PFSK-1 (cell line): ENCODE results near the gene ANKHD1. TPM values are rescaled to one million over a fixed set of nuclear protein-coding genes. Genes with fewer than 3 reads are reported as not detected.

Source experiments
- FOXP2 ChIP-seq: optimal IDR thresholded peaks from 2 replicates; pipeline ENCODE3; 2011; ENCODE audit warnings: borderline replicate concordance, control low read depth, inconsistent platforms; ENCODE audit not compliant: insufficient read depth; ENCODE audit errors: extremely low read length, extremely low read depth
- POLR2AphosphoS5 ChIP-seq: IDR thresholded peaks from 2 replicates; pipeline ENCODE4 v1.6.1; 2012; ENCODE audit warnings: low read depth, mild to moderate bottlenecking, control low read depth, low read length, moderate library complexity
- REST ChIP-seq, 2 experiments: IDR thresholded peaks; 2 replicates each; pipeline versions ENCODE4 v1.6.1 to v1.8.0; 2011 to 2012; ENCODE audit warnings: low read depth in 2 of 2, low read length in 2 of 2, control low read depth in 1 of 2, inconsistent platforms in 1 of 2, mild to moderate bottlenecking in 1 of 2, moderate library complexity in 1 of 2; ENCODE audit not compliant: insufficient read depth in 1 of 2
- SIN3A ChIP-seq: IDR thresholded peaks from 2 replicates; pipeline ENCODE4 v1.6.1; 2012; ENCODE audit warnings: mild to moderate bottlenecking, low read length, moderate library complexity, borderline replicate concordance; ENCODE audit not compliant: insufficient read depth
- TAF1 ChIP-seq: IDR thresholded peaks from 2 replicates; pipeline ENCODE4 v1.6.1; 2012; ENCODE audit warnings: low read length, control low read depth, borderline replicate concordance; ENCODE audit not compliant: insufficient read depth
- polyA plus RNA-seq: library from polyadenylated mRNA; unstranded; fragments of >200 nt; gene quantifications from one replicate; pipeline ENCODE4 v1.2.1, GENCODE V29; 2012; ENCODE audit warnings: low read depth, missing spikeins; ENCODE audit not compliant: insufficient read length

The ANKHD1 gene, protein sequence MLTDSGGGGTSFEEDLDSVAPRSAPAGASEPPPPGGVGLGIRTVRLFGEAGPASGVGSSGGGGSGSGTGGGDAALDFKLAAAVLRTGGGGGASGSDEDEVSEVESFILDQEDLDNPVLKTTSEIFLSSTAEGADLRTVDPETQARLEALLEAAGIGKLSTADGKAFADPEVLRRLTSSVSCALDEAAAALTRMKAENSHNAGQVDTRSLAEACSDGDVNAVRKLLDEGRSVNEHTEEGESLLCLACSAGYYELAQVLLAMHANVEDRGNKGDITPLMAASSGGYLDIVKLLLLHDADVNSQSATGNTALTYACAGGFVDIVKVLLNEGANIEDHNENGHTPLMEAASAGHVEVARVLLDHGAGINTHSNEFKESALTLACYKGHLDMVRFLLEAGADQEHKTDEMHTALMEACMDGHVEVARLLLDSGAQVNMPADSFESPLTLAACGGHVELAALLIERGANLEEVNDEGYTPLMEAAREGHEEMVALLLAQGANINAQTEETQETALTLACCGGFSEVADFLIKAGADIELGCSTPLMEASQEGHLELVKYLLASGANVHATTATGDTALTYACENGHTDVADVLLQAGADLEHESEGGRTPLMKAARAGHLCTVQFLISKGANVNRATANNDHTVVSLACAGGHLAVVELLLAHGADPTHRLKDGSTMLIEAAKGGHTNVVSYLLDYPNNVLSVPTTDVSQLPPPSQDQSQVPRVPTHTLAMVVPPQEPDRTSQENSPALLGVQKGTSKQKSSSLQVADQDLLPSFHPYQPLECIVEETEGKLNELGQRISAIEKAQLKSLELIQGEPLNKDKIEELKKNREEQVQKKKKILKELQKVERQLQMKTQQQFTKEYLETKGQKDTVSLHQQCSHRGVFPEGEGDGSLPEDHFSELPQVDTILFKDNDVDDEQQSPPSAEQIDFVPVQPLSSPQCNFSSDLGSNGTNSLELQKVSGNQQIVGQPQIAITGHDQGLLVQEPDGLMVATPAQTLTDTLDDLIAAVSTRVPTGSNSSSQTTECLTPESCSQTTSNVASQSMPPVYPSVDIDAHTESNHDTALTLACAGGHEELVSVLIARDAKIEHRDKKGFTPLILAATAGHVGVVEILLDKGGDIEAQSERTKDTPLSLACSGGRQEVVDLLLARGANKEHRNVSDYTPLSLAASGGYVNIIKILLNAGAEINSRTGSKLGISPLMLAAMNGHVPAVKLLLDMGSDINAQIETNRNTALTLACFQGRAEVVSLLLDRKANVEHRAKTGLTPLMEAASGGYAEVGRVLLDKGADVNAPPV (N-terminal part only)
- polyA plus RNA-seq = 47.7 TPM

- TF ChIP-seq TAF1 = peak; percentile 91
- no peak for TF ChIP-seq FOXP2
- TF ChIP-seq POLR2AphosphoS5 = peak; percentile 68; the same call in 1 of the 2 replicates
- peak; percentile 47 to 66; a peak in 2 of 4 replicates for TF ChIP-seq REST (IDR thresholded peaks at IDR 0.05; ENCODE audit: insufficient read depth in 1 of 2, low read depth in 2 of 2, low read length in 2 of 2)
Observed at GRCh38 chr5:140401362-140402257, at the start of gene ANKHD1. ANKHD1 (plus strand) TSS chr5:140401833; CDS start chr5:140401968, 135 bp downstream.

- no peak for TF ChIP-seq REST (IDR thresholded peaks at IDR 0.05; ENCODE audit: insufficient read depth in 1 of 2, low read depth in 2 of 2, low read length in 2 of 2)
- TF ChIP-seq TAF1 = no peak
- TF ChIP-seq FOXP2 = no peak
- no peak for TF ChIP-seq POLR2AphosphoS5
- no peak for TF ChIP-seq SIN3A
Observed at GRCh38 chr5:140355546-140355945, 46.1 kb upstream of the ANKHD1 start.

DNA sequence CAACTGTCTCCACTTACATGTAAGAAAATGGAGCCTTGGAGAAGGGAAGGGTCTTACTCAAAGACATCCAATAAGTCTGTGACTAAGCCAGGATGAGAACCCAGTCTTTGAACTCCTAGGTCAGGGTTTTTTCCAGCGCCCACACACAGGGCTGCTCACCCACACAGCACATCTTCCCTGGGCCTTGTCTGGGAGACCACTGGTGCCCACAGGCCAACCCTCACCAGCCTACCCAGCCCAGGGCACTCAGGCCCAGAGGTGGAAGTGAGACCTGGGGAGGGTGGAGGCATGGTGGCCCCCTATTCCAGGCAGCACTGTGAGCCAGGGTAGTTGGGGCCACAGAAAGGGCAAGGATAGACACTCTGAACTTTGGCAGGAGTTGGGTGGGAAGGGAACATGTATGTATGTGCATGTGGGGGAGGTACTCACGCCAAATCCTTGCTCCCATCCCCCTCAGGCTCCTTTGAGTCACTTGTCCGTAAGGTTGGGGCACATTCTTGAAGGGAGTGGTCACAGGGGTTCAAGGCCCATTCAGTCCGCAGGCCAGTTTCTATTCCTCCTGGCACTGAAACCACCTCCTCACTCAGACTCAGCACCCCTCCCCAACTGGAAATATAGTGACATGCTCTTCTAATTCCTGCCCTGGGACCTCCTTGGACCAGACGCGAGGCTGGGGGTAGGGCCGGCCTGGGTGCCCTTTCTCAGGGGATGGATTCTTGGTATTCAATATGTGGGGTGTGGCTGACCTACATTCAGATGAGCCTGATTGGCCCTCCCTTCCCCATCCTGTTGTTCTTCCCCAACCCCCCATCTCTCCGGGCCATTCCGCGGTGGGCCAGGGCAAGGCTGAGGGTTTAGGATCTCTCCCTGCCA lies 44.5 kb upstream of the ANKHD1 start:
- no peak for TF ChIP-seq FOXP2

GRCh38 chr5:140357726-140358093 lies 43.9 kb upstream of the ANKHD1 start:
- TF ChIP-seq SIN3A = no peak
- TF ChIP-seq FOXP2 = peak; percentile 16

- no peak for TF ChIP-seq SIN3A
- no peak for TF ChIP-seq POLR2AphosphoS5
- TF ChIP-seq TAF1 = no peak
- TF ChIP-seq REST (IDR thresholded peaks at IDR 0.05; ENCODE audit: insufficient read depth in 1 of 2, low read depth in 2 of 2, low read length in 2 of 2) = no peak
- TF ChIP-seq FOXP2 = no peak
Observed at GRCh38 chr5:140358738-140359310, 42.8 kb upstream of the ANKHD1 start.
